ENCODE data around the gene ABCB10.

GRCh38 chr1:229582715-229583114 lies 24.2 kb upstream of the ABCB10 start:
- TF ChIP-seq POLR2A (IDR thresholded peaks at IDR 0.05) = no peak
- TF ChIP-seq, protein P1, sequence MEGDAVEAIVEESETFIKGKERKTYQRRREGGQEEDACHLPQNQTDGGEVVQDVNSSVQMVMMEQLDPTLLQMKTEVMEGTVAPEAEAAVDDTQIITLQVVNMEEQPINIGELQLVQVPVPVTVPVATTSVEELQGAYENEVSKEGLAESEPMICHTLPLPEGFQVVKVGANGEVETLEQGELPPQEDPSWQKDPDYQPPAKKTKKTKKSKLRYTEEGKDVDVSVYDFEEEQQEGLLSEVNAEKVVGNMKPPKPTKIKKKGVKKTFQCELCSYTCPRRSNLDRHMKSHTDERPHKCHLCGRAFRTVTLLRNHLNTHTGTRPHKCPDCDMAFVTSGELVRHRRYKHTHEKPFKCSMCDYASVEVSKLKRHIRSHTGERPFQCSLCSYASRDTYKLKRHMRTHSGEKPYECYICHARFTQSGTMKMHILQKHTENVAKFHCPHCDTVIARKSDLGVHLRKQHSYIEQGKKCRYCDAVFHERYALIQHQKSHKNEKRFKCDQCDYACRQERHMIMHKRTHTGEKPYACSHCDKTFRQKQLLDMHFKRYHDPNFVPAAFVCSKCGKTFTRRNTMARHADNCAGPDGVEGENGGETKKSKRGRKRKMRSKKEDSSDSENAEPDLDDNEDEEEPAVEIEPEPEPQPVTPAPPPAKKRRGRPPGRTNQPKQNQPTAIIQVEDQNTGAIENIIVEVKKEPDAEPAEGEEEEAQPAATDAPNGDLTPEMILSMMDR (IDR thresholded peaks at IDR 0.05) = no peak
- TF ChIP-seq POLR2AphosphoS5 (IDR thresholded peaks at IDR 0.05) = no peak
- TF ChIP-seq EP300 (IDR thresholded peaks at IDR 0.05) = no peak
